Measurements from ENCODE around the gene DBN1. TPM values are rescaled to one million over a fixed set of nuclear protein-coding genes. Genes with fewer than 3 reads are reported as not detected.
A peak's percentile ranks its signal among the peaks of the same experiment; 100 is the strongest.

DBN1 gene
- total and polyA plus RNA-seq, 9 of the 15 experiments (the other 6 are each of a cell fraction or from before 2014, with no cell fraction given), result 0.25 to 87.2 (median 27.9) TPM

GRCh38 chr5:177446200-177447065, 27.0 kb downstream of the DBN1 start, which contains the start of gene PRR7 (continued):
- no peak for TF ChIP-seq FOXA3 (CRISPR knock-in tag; conservative IDR thresholded peaks at IDR 0.05 in 1 of 2, IDR thresholded peaks at IDR 0.05 in 1 of 2)
- 0 out of 2 replicates have a peak, but pooled peaks have one; percentile 20 for TF ChIP-seq ZSCAN29 (IDR thresholded peaks at IDR 0.05)
- TF ChIP-seq TAF9B (IDR thresholded peaks at IDR 0.05; ENCODE audit: partially characterized antibody), result no peak
- TF ChIP-seq TGIF2 (CRISPR knock-in tag; IDR thresholded peaks at IDR 0.05), result no peak
- no peak for TF ChIP-seq SETDB1 (IDR thresholded peaks at IDR 0.05; ENCODE audit: low read length)
- no peak for TF ChIP-seq DNMT1 (IDR thresholded peaks at IDR 0.05)
- TF ChIP-seq SNIP1 (IDR thresholded peaks at IDR 0.05; ENCODE audit: low read depth), result no peak
- peak; percentile 45 for TF ChIP-seq U2AF1 (optimal IDR thresholded peaks at IDR 0.05; ENCODE audit: low read depth, low read length)
- peak; percentile 50; the same call in 1 of the 2 replicates for TF ChIP-seq TCF7 (IDR thresholded peaks at IDR 0.05; ENCODE audit: borderline replicate concordance)
- no peak for TF ChIP-seq NFE2L1 (tag; IDR thresholded peaks at IDR 0.05; ENCODE audit: borderline replicate concordance, low read depth)
- peak; percentile 26; the same call in 1 of the 2 replicates for TF ChIP-seq ATF7 (IDR thresholded peaks at IDR 0.05)
- TF ChIP-seq ZNF766 (CRISPR knock-in tag; conservative IDR thresholded peaks at IDR 0.05), result no peak; the same call in 1 of the 2 replicates
- no peak for TF ChIP-seq CREB3 (tag; conservative IDR thresholded peaks at IDR 0.05; ENCODE audit: low read depth)
- no peak for TF ChIP-seq SMARCA4 (IDR thresholded peaks at IDR 0.05)
- TF ChIP-seq PHF21A (IDR thresholded peaks at IDR 0.05; ENCODE audit: borderline replicate concordance, low read depth), result no peak
- no peak for TF ChIP-seq WHSC1 (IDR thresholded peaks at IDR 0.05; ENCODE audit: low read length)
- no peak for TF ChIP-seq MLLT1 (IDR thresholded peaks at IDR 0.05)
- TF ChIP-seq CHCHD3 (CRISPR knock-in tag; IDR thresholded peaks at IDR 0.05), result no peak
- no peak for TF ChIP-seq KDM1A (IDR thresholded peaks at IDR 0.05)
- TF ChIP-seq CUX1 (CRISPR knock-in tag; IDR thresholded peaks at IDR 0.05), result no peak

Data from K562 (cell line).